IMR-90 (cell line): Measurements from ENCODE around the gene CLBA1. TPM values are rescaled to one million over a fixed set of nuclear protein-coding genes. Genes with fewer than 3 reads are reported as not detected.

Source experiments
- ATAC-seq: fragments of 200-7000 bp; cut with Tn5 transposase; 2 replicates; pipeline ENCODE4 v1.9.1; 2020; ENCODE audit warnings: low read depth, mild to moderate bottlenecking, moderate library complexity
- BruUV-seq: library from RNA; stranded (reverse); fragments of 400-500 nt; replicated peaks from 2 replicates; lab custom pipeline; 2021; lab: Mats Ljungman, UMichigan
- CTCF ChIA-PET: fragments of 300-600 bp; formaldehyde crosslinking; extraction: SDS; loops from one replicate; lab custom pipeline; 2021; ENCODE audit warnings: antibody characterized with exemption; lab: Yijun Ruan, JAX
- POLR2A ChIA-PET: fragments of 300-600 bp; sonication (Branson Sonifier 250); formaldehyde crosslinking; loops from one replicate; lab custom pipeline; 2022; ENCODE audit warnings: antibody characterized with exemption; ENCODE audit not compliant: unreplicated experiment; lab: Charles Lee
- DNase-seq: peaks from one replicate; pipeline ENCODE4 v3.0.0; 2013
- H2AFZ ChIP-seq: replicated peaks from 2 replicates; pipeline ENCODE3; 2013; ENCODE audit warnings: low read length, mild to moderate bottlenecking; ENCODE audit not compliant: poor library complexity
- H2AK5ac ChIP-seq: 2 replicates; pipeline ENCODE4 v1.6.1; 2013; ENCODE audit warnings: low read depth, low read length, inconsistent platforms
- H2AK9ac ChIP-seq: replicated peaks from 2 replicates; pipeline ENCODE3; 2013; ENCODE audit warnings: mild to moderate bottlenecking, low read depth, low read length, moderate library complexity; ENCODE audit not compliant: poor library complexity
- H2BK120ac ChIP-seq: 2 replicates; pipeline ENCODE4 v1.6.1; 2013; ENCODE audit warnings: low read depth, low read length, inconsistent platforms
- H2BK15ac ChIP-seq: 3 replicates; pipeline ENCODE4 v1.6.1; 2013; ENCODE audit warnings: low read depth, low read length, inconsistent platforms
- H2BK20ac ChIP-seq: 2 replicates; pipeline ENCODE4 v1.6.1; 2013; ENCODE audit warnings: low read depth, mild to moderate bottlenecking, inconsistent platforms, low read length, moderate library complexity
- H2BK5ac ChIP-seq: 2 replicates; pipeline ENCODE4 v1.6.1; 2013; ENCODE audit warnings: mild to moderate bottlenecking, low read depth, low read length, inconsistent platforms; ENCODE audit not compliant: poor library complexity, severe bottlenecking
- H3K14ac ChIP-seq: replicated peaks from 2 replicates; pipeline ENCODE4 v1.6.1; 2013; ENCODE audit warnings: low read depth, low read length, inconsistent platforms
- H3K18ac ChIP-seq: 2 replicates; pipeline ENCODE4 v1.6.1; 2013; ENCODE audit warnings: low read depth, low read length, control low read depth
- H3K23ac ChIP-seq: 2 replicates; pipeline ENCODE4 v1.6.1; 2013; ENCODE audit warnings: low read depth, low read length, inconsistent platforms
- H3K27ac ChIP-seq: 2 replicates; pipeline ENCODE4 v1.5.1; 2013; ENCODE audit warnings: mild to moderate bottlenecking, control low read depth, low read length; ENCODE audit not compliant: insufficient read depth
- H3K27me3 ChIP-seq: 2 replicates; pipeline ENCODE4 v1.6.1; 2013; ENCODE audit warnings: low read length; ENCODE audit not compliant: control insufficient read depth, insufficient read depth
- H3K36me3 ChIP-seq: 2 replicates; pipeline ENCODE4 v1.6.1; 2013; ENCODE audit warnings: low read length, mixed read lengths; ENCODE audit not compliant: control insufficient read depth, insufficient read depth
- H3K4ac ChIP-seq: 2 replicates; pipeline ENCODE4 v1.6.1; 2013; ENCODE audit warnings: low read depth, low read length, inconsistent platforms
- H3K4me1 ChIP-seq: 2 replicates; pipeline ENCODE4 v1.6.1; 2013; ENCODE audit warnings: low read length, mixed read lengths; ENCODE audit not compliant: control insufficient read depth, insufficient read depth
- H3K4me2 ChIP-seq: 2 replicates; pipeline ENCODE4 v1.6.1; 2013; ENCODE audit warnings: low read depth, mild to moderate bottlenecking, control low read depth, low read length, moderate library complexity
- H3K4me3 ChIP-seq: 2 replicates; pipeline ENCODE4 v1.5.1; 2013; ENCODE audit warnings: low read depth, mild to moderate bottlenecking, control low read depth, low read length, moderate library complexity; ENCODE audit not compliant: insufficient read depth
- H3K56ac ChIP-seq: 2 replicates; pipeline ENCODE4 v1.6.1; 2013; ENCODE audit warnings: low read length, inconsistent platforms; ENCODE audit not compliant: insufficient read depth; ENCODE audit errors: extremely low read depth
- H3K79me1 ChIP-seq, 2 experiments: 2 replicates each; pipeline ENCODE4 v1.6.1; 2013; ENCODE audit warnings: low read length in 2 of 2, inconsistent platforms in 1 of 2, low read depth in 1 of 2
- H3K9ac ChIP-seq: 2 replicates; pipeline ENCODE4 v1.6.1; 2013; ENCODE audit warnings: low read depth, low read length, control low read depth
- H3K9me1 ChIP-seq: 2 replicates; pipeline ENCODE4 v1.6.1; 2013; ENCODE audit warnings: low read length, inconsistent platforms; ENCODE audit not compliant: insufficient read depth
- H3K9me3 ChIP-seq: 2 replicates; pipeline ENCODE4 v1.6.1; 2013; ENCODE audit warnings: low read length; ENCODE audit not compliant: control insufficient read depth, insufficient read depth
- H4K20me1 ChIP-seq: 2 replicates; pipeline ENCODE4 v1.6.1; 2013; ENCODE audit warnings: low read length, inconsistent platforms; ENCODE audit not compliant: insufficient read depth
- H4K5ac ChIP-seq: 2 replicates; pipeline ENCODE4 v1.6.1; 2013; ENCODE audit warnings: mild to moderate bottlenecking, low read depth, low read length, control low read depth
- H4K8ac ChIP-seq, 2 experiments: 2 replicates each; pipeline ENCODE4 v1.6.1; 2013; ENCODE audit warnings: low read depth in 2 of 2, low read length in 2 of 2, control low read depth in 1 of 2, inconsistent platforms in 1 of 2
- H4K91ac ChIP-seq: 2 replicates; pipeline ENCODE4 v1.6.1; 2013; ENCODE audit warnings: low read depth, low read length, inconsistent platforms; ENCODE audit not compliant: insufficient read depth
- FOS ChIP-seq: fragments of 150-350 bp; IDR thresholded peaks from 2 replicates; pipeline ENCODE4 v1.6.1; 2016; ENCODE audit warnings: low read depth, low read length
- MXI1 ChIP-seq: IDR thresholded peaks from 2 replicates; pipeline ENCODE4 v1.6.1; 2012; ENCODE audit warnings: low read depth, mild to moderate bottlenecking, low read length, moderate library complexity, borderline replicate concordance
- WGBS, 2 experiments: methylation state at CpG; one replicate each; pipeline versions ENCODE4 v1.1.5 to v1.1.7; 2013; ENCODE audit warnings: missing lambda C conversion rate in 2 of 2; ENCODE audit not compliant: insufficient read length in 1 of 2; ENCODE audit errors: extremely low coverage in 2 of 2; 5-methylcytosine and 5-hydroxymethylcytosine counted together
- dilution Hi-C: fragments of 300-500 bp; cut with HindIII; formaldehyde crosslinking; loops from one replicate; pipeline ENCODE4 v1.14.3; 2018; ENCODE audit warnings: low sequenced_read_pairs; ENCODE audit not compliant: unreplicated experiment
- in situ Hi-C: fragments of 300-500 bp; cut with MboI; formaldehyde crosslinking; loops from 3 replicates; pipeline ENCODE4 v1.14.3; 2019; ENCODE audit warnings: low sequenced_read_pairs, inconsistent platforms, mixed read lengths
- intact Hi-C: fragments of 100-400 bp; cut with micrococcal nuclease; formaldehyde crosslinking; loops from 2 replicates; pipeline ENCODE4 v1.10.0; 2022
- polyA plus RNA-seq, 3 experiments: library from polyadenylated mRNA; depleted of rRNA; stranded (reverse); fragments of >200 nt; gene quantifications; 2 replicates each; pipeline ENCODE4 v1.2.3, GENCODE V29; 2012; ENCODE audit warnings: low replicate concordance in 1 of 3
- total RNA-seq: library from RNA; depleted of rRNA; stranded (reverse); fragments of >200 nt; gene quantifications from 2 replicates; pipeline ENCODE4 v1.2.3, GENCODE V29; 2012

CLBA1 gene
- total and polyA plus RNA-seq, 2 of the 4 experiments (the other 2 are of a cell fraction) = 2.7 to 6.2 TPM

DNA sequence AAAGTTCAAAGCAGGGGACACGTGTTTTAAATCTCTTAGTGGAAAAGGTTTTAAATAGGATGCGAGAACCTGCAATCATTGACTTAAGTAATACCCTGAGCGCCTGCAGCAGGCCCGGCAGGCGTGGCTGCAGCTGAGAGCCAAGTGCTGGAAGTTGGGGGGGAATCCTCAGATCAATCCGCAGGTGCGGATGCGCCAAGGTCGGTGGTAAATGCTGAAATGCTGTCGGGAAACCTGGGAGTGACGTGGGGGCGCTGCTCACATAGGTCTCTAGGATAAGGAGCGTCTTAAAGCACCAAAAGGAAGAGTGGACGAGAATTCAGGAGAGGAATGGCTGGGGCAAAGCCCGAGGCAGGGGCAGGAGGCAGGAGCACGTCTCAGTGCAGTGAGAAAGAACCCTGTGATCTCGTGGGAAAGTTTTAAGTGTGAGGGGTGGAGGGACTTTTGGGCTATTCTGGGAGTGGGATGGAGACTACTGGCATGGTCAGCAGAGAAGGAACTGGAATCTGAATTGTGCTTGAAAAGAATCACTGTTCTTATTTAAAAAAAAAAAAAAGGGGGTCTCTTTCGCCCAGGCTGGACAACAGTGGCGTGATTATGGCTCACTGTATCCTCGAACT lies 36.2 kb downstream of the CLBA1 start:
- ATAC-seq (no peak), DNase-seq (peak; percentile 44)
- H3K36me3 ChIP-seq = no peaks in the 10 kb centered on the region
- H4K91ac ChIP-seq = peak overlapping the region; percentile 69
- no peaks in the 10 kb centered on the region for H3K27me3 ChIP-seq
- H2BK5ac ChIP-seq = peak overlapping the region; percentile 42
- peak overlapping the region; percentile 31; the same call in 1 of the 3 replicates for H2BK15ac ChIP-seq
- peak overlapping the region; percentile 2; the same call in 1 of the 2 replicates for H3K18ac ChIP-seq
- peak overlapping the region; percentile 61 for H4K5ac ChIP-seq
- H3K14ac ChIP-seq = peak overlapping the region; percentile 94
- in situ Hi-C loops = no loop called here
- H3K79me1 ChIP-seq = peaks cover 10 to 21% of the 10 kb centered on the region in 2 experiments; a peak in 3 of 4 replicates
- dilution Hi-C loops = no loop called here
- peak overlapping the region; percentile 98 for H3K4me2 ChIP-seq
- H3K23ac ChIP-seq = peak overlapping the region; percentile 86
- TF ChIP-seq FOS (no peak), MXI1 (0 out of 2 replicates have a peak, but pooled peaks have one; percentile 10)
- H4K20me1 ChIP-seq = peaks cover 21% of the 10 kb centered on the region
- 0% methylated on average over 14 of the region's 20 CpGs; no CpG with 5 or more reads in 1 of the 2 experiments for WGBS, 2 experiments
- H2AK5ac ChIP-seq = peak overlapping the region; percentile 87
- H3K9me1 ChIP-seq = 0 out of 2 replicates have a peak, but pooled peaks cover 5% of the 10 kb centered on the region
- intact Hi-C loops = loop anchor here (2.0 kb wide), 1 partner anchor 45 kb away; no protein-coding TSS in a partner anchor
- peak overlapping the region; percentile 81 for H2AFZ ChIP-seq
- peak overlapping the region; percentile 59 for H2AK9ac ChIP-seq
- H3K56ac ChIP-seq = peak overlapping the region; percentile 82
- H2BK20ac ChIP-seq = peak overlapping the region; percentile 23; the same call in 1 of the 2 replicates
- peak overlapping the region; percentile 66 for H3K4me3 ChIP-seq
- peaks cover 12% of the 10 kb centered on the region for H3K4me1 ChIP-seq
- peak overlapping the region; percentile 84 to 90 for H4K8ac ChIP-seq
- H3K9ac ChIP-seq = peak overlapping the region; percentile 81
- peak overlapping the region; percentile 35; the same call in 1 of the 2 replicates for H2BK120ac ChIP-seq
- no TSS peak for BruUV-seq
- H3K27ac ChIP-seq = peak overlapping the region; percentile 52
- ChIA-PET CTCF (no interaction called here), POLR2A (interaction anchor here (1.3 kb wide), 1 partner anchor 36 kb away, joined by 4 read pairs; the partner anchor contains the start of gene CLBA1)
- H3K9me3 ChIP-seq = no peaks in the 10 kb centered on the region
- H3K4ac ChIP-seq = peak overlapping the region; percentile 83
